Spinal cord (tissue), 10 donors: ENCODE data around the gene IL17RD. TPM values are rescaled to one million over a fixed set of nuclear protein-coding genes. Genes with fewer than 3 reads are reported as not detected.

Source experiments
- DNase-seq, 6 donors: peaks; one replicate each; pipeline versions ENCODE4 v3.0.0 to v3.0.0-alpha.2; 2013 to 2015; ENCODE audit warnings: low spot score in 6 of 6, low read depth in 4 of 6
- H3K27ac ChIP-seq: one replicate; pipeline ENCODE4 v1.5.1; 2013; ENCODE audit warnings: low read depth, low read length, control low read depth
- H3K27me3 ChIP-seq: one replicate; pipeline ENCODE4 v1.6.1; 2013; ENCODE audit warnings: low read length; ENCODE audit not compliant: control insufficient read depth, insufficient read depth
- H3K36me3 ChIP-seq: one replicate; pipeline ENCODE4 v1.6.1; 2013; ENCODE audit warnings: low read length; ENCODE audit not compliant: control insufficient read depth, insufficient read depth
- H3K4me1 ChIP-seq: one replicate; pipeline ENCODE4 v1.6.1; 2013; ENCODE audit warnings: low read length; ENCODE audit not compliant: control insufficient read depth, insufficient read depth
- H3K4me3 ChIP-seq: one replicate; pipeline ENCODE4 v1.5.1; 2013; ENCODE audit warnings: low read depth, low read length, control low read depth
- H3K9me3 ChIP-seq: one replicate; pipeline ENCODE4 v1.6.1; 2013; ENCODE audit warnings: low read length; ENCODE audit not compliant: control insufficient read depth, insufficient read depth
- WGBS: methylation state at CpG from one replicate; pipeline ENCODE4 v1.1.5; 2013; ENCODE audit warnings: missing lambda C conversion rate; ENCODE audit not compliant: insufficient coverage; 5-methylcytosine and 5-hydroxymethylcytosine counted together
- polyA plus RNA-seq, 2 donors: library from polyadenylated mRNA; unstranded; fragments of 120-200 nt; gene quantifications; one replicate each; pipeline ENCODE4 v1.2.1, GENCODE V29; 2013; ENCODE audit not compliant: insufficient read length in 2 of 2
- total RNA-seq, 2 donors: library from RNA; depleted of rRNA in 1 of 2; stranded (reverse); fragments of 120-200 nt in 1 of 2; fragments of >200 nt in 1 of 2; gene quantifications; one replicate each; pipeline versions ENCODE4 v1.2.3 to v1.2.4, GENCODE V29; 2013 to 2014
- donor health status: healthy.

Gene IL17RD
- total and polyA plus RNA-seq, 4 donors: 17.3 to 28.5 (median 24.2) TPM

DNA sequence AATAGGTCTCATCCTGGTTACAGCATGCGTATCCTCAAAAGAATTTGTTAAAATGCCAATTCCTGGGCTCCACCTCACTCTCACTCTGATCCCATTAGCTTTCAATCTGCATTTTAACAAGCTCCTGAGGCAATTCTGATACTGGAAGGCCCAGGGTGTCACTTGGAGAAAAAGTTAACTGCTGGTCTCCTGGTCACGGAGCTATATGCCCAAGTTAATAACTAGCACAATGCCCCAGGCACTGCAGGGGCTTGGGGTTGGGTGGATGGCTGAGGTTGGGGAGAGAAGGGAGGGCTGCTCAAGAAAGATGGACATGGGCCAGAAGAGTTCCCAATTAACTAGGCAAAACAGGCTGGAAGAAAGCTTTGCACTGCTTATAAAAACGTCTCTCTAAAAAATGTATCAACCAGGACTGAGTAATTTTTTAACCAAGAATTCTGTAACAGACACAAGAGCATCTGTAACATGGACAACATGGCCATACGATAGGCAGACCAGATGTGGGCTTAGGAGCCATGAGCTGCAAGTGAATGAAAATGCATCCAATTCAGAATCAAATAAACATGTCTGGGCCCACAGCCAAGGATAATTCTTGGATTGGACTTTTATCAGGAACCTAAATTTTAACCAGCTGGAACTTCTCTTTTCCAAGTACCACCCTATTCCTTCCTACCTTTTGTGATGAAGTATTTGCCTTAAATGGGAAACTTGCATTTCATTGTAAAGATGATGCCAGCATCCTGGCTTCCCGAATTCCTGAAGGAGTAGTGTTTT is 4.2 kb downstream of the IL17RD start:
- 23% methylated on average over 2 of the region's 5 CpGs for WGBS
- peaks cover 3% of the 10 kb centered on the region for H3K27me3 ChIP-seq
- H3K36me3 ChIP-seq: no peaks in the 10 kb centered on the region
- peaks cover 39% of the 10 kb centered on the region for H3K4me1 ChIP-seq
- H3K27ac ChIP-seq: peak overlapping the region; percentile 54
- H3K9me3 ChIP-seq: no peaks in the 10 kb centered on the region
- no peak overlapping the region for H3K4me3 ChIP-seq
- DNase-seq: peak in 2 of 6 donors; percentile 39 to 73

DNA sequence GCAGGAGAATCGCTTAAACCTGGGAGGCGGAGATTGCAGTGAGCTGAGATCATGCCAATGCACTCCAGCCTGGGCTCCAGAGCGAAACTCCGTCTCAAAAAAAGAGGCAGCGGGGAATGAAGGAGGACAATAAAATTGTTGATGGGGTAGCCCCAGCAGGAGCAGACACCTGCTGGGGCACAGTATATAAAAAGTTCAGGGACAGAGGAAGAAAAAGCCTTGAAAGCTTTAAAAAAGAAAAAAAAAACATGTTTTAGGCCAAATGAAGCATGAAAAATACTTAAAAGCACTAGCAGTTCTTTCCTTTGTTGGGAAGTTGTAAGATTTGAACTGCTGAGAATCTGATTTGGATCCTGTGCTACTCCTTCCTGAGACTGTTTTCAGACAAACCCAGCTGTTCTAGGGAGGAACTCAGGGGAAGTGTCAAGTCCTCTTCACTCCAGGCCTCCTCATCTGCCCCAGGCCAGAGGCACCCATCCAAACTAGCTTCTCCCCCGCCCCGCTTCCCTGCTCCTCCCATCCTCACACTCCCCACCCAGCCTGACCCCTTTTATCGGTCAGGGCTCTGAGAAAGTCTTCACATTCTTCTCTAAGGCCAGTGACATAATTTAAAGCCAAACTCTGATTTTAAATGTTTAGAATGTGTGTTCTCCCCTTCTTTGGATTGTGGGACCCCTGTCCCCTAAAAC is 4.9 kb downstream of the IL17RD start:
- DNase-seq: peak in 1 of 6 donors; percentile 60
- H3K4me3 ChIP-seq: no peak overlapping the region

GRCh38 chr3:57158813-57159738 is 6.1 kb downstream of the IL17RD start:
- no peak overlapping the region for H3K27ac ChIP-seq
- H3K9me3 ChIP-seq: no peaks in the 10 kb centered on the region
- no peak overlapping the region for H3K4me3 ChIP-seq
- peak in 1 of 6 donors; percentile 24 for DNase-seq
- H3K36me3 ChIP-seq: no peaks in the 10 kb centered on the region
- H3K27me3 ChIP-seq: peaks cover 3% of the 10 kb centered on the region
- peaks cover 38% of the 10 kb centered on the region for H3K4me1 ChIP-seq
- 25% methylated on average over 7 of the region's 8 CpGs for WGBS

More for the DNA sequence above, 4.9 kb downstream of the IL17RD start:
- Histone ChIP-seq H3K36me3 (no peaks in the 10 kb centered on the region), H3K27me3 (peaks cover 3% of the 10 kb centered on the region), H3K27ac (peak overlapping the region; percentile 54), H3K9me3 (no peaks in the 10 kb centered on the region), H3K4me1 (peaks cover 40% of the 10 kb centered on the region)
- WGBS: 69% methylated on average over 7 of the region's 8 CpGs

DNA sequence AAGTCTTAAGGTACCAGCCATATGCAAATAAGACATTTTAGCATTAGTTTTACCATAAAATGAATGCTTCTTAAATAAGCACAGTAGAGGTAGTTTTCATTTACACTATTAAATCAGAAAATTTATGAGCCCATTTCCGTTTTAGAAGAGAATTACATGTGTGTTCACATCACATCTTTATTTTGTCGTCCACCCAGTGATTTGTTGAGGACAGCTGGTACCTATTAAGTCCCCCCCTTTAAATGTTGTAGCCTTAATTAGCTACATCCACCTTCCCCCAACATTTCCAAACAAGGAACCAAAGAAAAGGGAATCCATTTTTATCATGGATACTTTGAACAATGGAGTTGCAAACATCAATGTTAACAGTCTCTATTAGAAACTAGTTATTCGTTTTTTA is 6.8 kb downstream of the IL17RD start:
- no CpG with 5 or more reads among the region's 3 CpGs for WGBS
- Histone ChIP-seq H3K27ac (no peak overlapping the region), H3K4me1 (peaks cover 33% of the 10 kb centered on the region), H3K36me3 (no peaks in the 10 kb centered on the region), H3K9me3 (no peaks in the 10 kb centered on the region), H3K4me3 (no peak overlapping the region), H3K27me3 (peaks cover 3% of the 10 kb centered on the region)
- no peak for DNase-seq

- H3K4me1 ChIP-seq: peaks cover 29% of the 10 kb centered on the region
- no CpG with 5 or more reads among the region's 10 CpGs for WGBS
- no peaks in the 10 kb centered on the region for H3K9me3 ChIP-seq
- no peak overlapping the region for H3K27ac ChIP-seq
- no peaks in the 10 kb centered on the region for H3K27me3 ChIP-seq
- no peak for DNase-seq
- H3K36me3 ChIP-seq: no peaks in the 10 kb centered on the region
- no peak overlapping the region for H3K4me3 ChIP-seq
These were observed 7.6 kb downstream of the IL17RD start for GRCh38 chr3:57157545-57157944.

DNA sequence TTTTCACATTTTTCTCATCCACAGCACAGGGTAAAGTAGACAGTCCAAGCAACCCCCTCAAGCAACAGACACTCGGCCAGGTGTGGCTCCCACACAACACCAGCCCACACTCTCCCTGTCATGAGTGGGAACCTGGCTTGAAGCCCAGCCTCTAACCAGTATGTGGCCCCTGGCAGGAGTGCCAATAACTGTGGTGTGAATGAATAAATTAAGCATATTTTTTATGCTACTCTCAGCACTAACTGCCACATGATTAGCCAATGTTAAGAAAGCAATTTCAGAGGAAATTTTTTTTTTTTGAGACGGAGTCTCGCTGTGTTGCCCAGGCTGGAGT is 9.9 kb downstream of the IL17RD start:
- Histone ChIP-seq H3K36me3 (no peaks in the 10 kb centered on the region), H3K4me3 (no peak overlapping the region), H3K4me1 (peaks cover 34% of the 10 kb centered on the region), H3K27me3 (no peaks in the 10 kb centered on the region), H3K9me3 (no peaks in the 10 kb centered on the region), H3K27ac (no peak overlapping the region)
- DNase-seq: no peak
- 78% methylated on average over 3 of the region's 3 CpGs for WGBS

DNA sequence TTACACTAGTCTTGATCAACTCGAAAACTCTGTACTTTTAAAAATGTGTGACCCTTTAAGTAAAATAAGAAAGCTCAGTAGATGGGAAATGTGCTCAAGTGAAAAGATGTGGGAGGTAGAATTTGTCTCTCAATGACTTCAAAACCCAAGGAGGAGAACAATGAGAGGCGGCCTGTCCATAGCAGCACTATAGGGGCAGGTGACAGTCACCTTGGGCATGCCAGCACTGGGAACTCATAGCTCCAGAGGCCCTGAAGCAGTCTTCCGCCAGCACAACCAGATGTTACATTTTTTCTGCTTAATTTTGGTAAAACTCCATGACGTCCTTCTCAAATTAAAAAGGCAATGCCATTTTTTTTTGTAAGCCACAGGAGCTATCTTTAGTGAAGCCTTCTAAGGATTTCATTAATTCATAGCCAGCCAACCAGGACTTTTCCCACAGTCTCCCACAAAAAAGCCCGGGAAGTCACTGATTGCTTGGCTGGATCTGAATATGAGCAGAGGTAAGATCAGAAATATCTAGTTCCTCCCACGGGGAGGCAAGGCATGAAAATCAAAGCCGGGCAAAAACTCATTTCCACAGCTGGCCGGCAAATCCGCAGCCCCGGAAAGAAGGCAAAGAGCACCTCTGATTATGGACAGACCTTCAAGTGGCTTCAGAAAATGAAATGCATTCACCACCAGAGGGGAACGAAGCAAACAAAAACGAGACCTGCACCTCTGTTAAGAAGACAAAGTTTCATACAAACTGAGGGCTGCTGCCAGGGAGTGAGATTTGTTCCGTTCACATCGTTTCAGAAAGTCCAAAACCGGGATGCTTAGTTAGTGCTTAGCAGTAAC is 10.5 kb downstream of the IL17RD start:
- 42% methylated on average over 13 of the region's 15 CpGs for WGBS
- H3K27ac ChIP-seq: no peak overlapping the region

DNA sequence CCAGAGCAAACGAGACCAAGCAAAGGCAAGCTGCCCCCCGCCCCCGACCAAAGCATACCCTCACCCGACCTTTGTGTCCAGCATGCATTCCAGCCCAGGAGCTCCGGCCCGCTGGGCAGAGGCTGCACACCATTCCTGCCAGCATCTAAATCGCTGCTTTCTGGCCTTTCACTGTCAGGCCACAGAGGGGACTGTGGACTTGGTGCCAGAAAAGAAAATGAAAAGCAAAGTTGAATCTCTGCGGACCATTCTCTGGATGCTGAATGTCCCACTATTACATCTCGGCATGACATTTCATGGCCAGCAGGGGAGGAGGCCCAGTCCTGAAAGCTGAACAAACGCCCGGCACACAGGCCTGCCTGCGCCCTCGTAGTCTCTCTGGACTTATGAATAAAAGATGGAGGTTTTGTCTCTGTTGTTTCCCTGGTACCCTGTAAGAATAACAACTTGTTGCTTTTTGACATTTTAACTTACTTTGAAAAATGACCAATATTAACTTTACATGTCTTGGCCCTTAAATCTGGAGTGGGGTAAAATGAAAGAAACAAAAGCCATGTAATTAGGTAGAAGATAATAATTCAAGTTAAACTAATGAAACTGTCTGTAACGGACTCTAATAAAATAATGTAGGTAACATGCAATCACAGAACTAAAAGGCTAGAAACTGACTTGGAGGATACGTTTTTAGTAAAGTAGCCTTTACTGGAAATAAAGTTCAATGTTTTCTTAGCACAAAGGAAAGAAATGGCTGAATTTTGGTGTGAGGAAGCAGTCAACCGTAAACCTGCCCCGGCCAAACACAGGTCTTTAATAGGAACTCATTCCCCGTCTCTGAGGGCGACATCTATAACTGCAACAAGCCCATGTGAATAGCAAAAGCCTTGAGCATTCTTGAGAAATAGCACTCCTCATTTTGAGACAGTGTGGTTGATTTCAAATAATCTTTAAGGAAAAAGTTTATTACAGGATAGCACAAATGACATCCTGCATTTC is 12.7 kb downstream of the IL17RD start:
- peak overlapping the region; percentile 72 for H3K27ac ChIP-seq
- H3K27me3 ChIP-seq: no peaks in the 10 kb centered on the region
- DNase-seq: peak in 2 of 6 donors; percentile 74 to 75
- WGBS: 19% methylated on average over 9 of the region's 19 CpGs
- H3K36me3 ChIP-seq: no peaks in the 10 kb centered on the region
- no peaks in the 10 kb centered on the region for H3K9me3 ChIP-seq
- H3K4me1 ChIP-seq: peaks cover 27% of the 10 kb centered on the region
- H3K4me3 ChIP-seq: no peak overlapping the region

More for the DNA sequence above, 10.5 kb downstream of the IL17RD start:
- no peak overlapping the region for H3K4me3 ChIP-seq
- H3K36me3 ChIP-seq: no peaks in the 10 kb centered on the region
- H3K4me1 ChIP-seq: peaks cover 35% of the 10 kb centered on the region
- no peaks in the 10 kb centered on the region for H3K9me3 ChIP-seq
- no peak for DNase-seq
- no peaks in the 10 kb centered on the region for H3K27me3 ChIP-seq
